NCI-H1417 (cell line): ENCODE results near the gene CTIF.

Source experiments
- DNase-seq, 3 experiments: peaks; one replicate each; lab custom pipeline; 2025; lab: John Stamatoyannopoulos, UW

The CTIF gene

DNA sequence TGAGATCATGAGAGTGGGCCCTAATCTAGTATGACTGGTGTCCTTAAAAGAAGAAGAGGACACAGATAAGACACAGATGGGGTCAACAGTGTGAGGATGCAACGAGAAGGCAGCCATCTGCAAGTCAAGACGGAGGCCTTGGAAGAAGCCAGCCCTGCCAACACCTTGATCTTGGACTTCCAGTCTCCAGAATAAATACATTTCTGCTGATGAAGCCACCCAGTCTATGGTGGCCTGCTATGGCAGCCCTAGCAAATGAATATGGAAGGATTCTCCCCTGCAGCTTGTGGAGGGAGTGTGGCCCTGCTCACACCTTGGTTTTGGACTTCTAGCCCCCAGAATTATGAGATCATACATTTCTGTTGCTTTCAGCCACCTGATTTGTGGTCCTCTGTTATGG is 12.3 kb downstream of the CTIF start:
- DNase-seq, result no peak

DNA sequence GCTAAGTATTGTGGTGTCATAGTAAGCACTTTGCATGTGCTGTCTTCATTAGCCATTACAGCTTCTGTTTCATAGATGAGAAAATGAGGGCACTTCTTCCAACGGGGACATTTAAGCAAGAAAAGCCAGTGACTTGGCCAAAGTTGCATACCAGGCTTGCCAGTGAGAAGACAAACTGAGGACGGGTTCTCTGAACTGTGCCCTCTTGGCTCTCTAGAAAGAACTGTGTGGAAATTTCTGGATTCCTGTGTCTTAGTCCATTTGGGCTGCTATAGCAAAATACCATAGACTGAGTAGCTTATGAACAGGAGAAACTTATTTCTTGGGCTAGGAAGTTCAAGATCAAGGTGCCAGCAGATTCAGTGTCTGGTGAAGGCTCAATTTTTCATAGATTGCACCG is 13.3 kb downstream of the CTIF start:
- DNase-seq, result no peak

DNA sequence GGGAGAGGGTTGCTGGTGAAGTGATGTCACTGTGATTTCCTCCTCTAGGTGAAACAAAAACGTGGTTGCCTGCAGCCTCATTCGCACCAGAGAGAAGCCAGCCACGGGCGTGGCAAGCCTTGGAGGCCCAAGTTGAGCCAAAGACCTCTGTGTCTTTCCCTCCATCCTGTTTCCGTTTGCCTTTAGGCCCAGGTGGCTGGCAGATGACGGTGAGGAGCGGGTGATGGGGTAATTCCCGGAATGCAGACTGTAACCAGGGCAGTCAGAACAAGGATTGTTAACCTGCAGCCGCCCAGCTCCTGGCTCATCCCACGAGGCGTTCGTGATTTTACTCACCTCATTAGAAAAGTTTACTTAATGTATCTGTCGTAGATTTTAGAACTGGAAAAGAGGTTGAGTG is 14.4 kb downstream of the CTIF start:
- DNase-seq, result no peak

DNA sequence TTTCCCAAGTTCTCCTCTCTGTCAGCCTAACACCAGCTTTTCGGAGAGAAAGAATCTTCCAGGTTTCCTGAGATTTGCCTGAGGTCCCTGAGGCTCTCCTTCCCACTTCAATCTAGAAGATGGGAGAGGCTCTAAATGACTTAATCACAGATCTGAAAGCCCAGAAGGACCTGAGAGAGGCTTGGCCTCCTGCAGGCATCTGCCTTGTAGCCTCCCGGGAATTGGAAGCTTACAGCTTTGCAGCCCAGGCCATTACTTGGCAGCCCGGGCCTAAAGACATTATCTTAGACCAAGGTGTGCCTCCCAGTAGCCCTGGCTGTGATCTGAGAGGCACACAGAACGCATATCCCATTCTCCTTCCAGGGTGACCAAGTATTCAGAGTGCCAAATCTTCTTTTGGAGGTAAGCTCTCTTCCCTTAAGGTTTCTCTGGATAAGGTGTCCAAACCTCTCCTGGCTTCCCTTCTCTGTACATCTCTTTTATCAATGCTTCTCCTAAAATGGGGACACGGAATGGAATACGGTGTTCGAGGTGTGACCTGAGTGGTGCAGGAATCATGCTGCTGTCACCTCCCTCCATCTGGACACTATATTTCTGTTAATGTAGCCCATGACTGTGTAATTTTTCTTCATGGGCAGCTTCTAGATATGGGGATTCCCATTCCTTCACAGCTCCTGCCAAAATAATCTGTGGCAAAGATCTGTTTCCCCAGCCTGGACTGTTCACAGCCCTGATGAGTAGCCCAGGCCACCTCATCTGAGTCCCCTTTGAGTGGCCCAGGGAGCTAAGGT is 16.0 kb downstream of the CTIF start:
- no peak for DNase-seq

DNA sequence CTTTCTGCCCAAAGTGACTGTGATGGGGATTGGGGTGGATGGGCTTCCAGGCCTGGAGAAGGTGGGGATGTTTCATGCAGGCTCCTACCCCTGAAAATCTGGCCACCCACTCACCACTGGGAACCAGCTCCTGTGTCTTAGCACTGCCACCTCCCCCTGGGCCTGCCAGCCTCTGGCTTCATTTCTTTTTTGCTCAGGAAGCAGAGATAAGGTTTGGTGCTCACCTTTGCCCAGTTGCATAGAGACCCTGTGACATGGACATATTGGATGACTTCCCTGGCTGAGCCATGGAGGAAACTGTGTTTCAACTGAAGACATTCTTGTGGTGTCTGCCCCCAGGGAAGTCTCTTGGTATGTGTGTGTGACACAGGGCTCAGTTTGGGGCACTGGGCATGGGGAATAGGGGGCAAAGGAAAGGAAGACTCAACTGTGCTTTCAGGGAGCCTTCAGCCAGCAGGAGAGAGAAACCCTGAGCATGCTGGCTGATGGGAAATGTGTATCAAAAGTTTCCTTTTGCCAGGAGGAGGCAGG is 16.7 kb downstream of the CTIF start:
- no peak for DNase-seq

DNA sequence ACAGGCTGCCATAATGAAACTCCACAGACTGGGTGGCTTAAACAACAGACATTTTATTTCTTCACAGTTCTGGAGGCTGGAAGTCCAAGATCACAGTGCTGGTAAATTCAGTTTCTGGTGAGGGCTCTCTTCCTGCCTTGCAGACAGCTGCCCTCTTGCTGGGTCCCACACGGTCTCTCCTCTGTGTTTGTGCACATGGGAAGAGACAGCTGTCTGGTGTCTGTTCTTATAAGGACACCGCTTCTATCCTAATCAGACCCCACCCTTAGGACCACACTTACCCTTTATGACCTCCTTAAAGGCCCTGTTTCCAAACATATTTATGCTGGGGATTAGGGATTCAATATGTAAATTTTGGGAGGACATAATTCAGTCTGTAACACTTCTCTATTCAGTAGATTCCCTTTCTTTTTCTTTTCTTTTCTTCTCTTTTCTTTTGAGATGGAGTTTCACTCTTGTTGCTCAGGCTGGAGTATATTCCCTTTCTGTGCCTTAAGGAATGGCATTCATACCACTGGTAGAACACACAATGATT is 18.9 kb downstream of the CTIF start:
- DNase-seq, result no peak

DNA sequence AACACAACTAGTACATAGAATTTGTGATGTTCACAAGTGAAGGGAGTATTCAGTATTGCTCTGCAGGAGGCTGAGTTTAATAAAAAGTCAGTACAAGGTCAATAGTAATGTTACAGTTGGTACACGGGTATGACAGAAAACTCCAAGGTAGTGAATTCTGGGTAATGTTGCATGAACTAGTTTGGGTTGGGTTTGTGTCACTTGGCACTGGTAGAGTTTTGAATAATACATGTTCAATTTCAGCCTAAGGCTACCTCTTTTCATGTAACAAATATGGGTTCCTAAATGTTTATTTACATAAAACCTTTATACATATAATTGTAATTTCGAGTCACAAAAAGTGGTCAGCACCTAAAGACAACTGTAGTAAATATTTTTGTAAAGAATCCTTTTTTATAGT is 19.4 kb downstream of the CTIF start:
- no peak for DNase-seq

DNA sequence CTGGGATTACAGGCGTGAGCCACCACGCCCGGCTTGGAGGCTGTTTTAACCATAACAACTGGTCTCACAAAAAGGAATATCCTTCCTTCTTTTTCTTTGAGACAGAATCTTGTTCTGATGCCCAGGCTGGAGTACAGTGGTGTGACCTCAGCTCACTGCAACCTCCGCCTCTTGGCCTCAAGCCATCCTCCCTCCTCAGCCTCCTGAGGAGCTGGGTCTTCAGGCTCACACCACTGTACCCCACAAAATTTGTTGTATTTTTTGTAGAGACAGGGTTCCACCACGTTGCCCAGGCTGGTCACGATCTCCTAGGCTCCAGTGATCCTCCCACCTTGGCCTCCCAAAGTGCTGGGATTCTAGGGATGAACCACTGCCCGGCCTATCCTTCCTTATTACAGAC is 21.7 kb downstream of the CTIF start:
- no peak for DNase-seq

DNA sequence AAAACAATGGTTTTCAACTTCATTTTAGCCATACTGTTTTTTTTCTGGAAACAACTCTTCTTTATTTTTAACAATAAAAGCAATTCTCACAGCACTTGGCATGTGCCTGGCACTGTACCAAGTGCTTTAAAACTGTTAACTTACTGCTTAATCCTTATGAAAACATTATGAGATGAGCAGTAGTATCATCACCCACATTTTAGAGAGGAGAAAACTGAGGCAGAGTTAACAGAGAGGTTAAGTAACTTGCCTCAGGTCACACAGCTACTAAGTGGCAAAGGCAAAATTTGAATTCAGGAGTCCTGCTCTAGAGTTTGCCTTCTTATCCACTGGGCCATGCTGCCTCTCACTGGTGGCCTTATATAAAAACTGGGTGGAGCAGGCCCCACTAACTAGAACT is 23.2 kb downstream of the CTIF start:
- DNase-seq, result no peak

DNA sequence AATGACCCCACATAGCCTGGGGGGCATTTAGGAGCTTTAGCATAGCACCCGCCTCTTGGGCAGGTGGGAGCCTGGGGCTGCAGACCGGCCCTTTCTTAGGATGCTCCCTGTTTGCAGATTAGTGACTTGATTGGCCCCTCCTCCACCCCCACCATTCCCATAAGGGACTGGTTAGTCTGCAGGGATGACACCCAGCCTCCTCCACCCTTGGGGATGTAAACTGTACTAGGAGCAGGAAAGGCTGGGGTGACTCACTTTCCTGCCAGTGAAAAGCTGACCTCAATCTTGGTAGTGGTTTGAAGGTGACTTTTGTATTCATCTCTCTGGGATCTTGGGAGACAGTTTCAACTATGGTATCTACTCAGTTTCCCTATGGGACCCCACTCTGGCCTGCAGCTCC is 24.2 kb downstream of the CTIF start:
- no peak for DNase-seq

DNA sequence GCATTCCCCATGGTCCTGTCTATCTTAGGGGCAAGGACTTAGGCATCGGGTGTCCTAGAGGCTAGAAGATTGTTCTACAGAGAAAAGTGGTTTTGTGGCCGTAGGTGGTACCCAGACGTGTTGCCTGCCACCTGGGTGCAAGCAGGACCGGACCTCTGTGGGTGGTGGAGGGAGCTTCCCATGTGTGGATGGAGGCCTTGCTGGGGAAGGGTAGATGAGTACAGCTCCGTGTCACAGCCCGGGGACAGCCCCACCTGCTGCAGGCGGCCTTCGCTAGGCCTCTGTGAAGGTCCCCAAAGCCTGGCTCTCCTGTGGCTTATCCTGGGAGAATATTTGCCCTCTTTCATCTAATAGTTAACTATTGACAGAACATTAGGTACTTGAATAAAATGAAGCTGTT is 25.3 kb downstream of the CTIF start:
- DNase-seq, result no peak

DNA sequence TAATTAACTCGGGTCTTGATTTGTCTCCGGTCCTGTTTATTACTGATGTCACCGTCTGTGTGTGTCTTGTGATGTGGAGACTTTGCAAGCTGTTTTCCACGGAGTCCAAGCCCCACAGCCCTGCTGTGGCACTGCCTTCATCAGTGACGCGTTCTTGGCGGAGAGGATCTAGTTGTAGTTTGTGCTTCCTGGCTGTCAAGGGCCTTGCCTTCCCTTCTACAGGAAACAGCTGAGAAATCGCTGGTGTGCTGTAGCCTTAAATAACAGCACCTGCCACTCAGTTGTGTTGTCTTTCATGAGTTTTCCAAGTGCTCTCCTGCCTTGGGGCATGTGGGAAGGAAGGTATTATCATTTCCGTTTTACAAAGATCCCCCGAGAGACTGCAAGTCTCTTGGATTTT is 26.3 kb downstream of the CTIF start:
- DNase-seq, result peak in 2 of 3 experiments; percentile 15 to 44

DNA sequence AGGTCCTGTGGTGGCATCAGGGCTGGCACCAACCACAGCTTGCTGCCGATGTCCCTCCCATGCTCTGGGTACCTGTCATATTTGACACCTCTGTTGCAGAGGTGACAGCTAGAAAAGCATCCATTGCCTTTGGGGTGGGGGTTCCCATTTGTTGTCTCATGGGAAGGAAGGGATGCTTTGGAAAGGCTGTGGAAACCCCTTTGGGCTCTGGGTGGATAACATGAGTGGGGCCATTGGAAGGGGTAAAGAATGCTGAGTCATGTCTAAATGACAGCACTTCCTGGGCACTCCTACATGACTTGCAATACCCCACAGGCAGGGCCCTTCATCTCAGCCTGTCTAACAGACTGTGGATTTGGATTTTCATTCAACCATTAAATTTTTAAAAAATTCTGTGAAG is 27.8 kb downstream of the CTIF start:
- no peak for DNase-seq

DNA sequence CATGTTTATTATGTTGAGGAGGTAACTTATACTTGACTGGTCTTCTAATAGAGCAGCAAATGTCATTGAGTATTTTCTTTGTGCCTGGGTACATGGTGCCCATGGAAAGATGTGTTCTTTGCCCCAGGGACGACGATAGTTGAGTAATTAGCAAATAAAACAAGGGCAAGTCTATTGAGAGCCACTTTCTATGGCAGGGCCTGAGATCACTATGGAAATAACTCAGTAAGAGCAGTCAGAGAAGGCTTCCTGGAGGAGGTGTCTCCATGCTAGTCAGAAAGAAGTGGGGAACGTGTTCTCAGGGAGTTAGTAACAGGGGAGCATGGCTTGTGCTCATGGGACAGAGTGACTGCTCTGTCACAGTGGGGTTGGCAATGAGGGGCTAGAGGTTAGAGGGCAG is 28.6 kb downstream of the CTIF start:
- DNase-seq, result no peak

DNA sequence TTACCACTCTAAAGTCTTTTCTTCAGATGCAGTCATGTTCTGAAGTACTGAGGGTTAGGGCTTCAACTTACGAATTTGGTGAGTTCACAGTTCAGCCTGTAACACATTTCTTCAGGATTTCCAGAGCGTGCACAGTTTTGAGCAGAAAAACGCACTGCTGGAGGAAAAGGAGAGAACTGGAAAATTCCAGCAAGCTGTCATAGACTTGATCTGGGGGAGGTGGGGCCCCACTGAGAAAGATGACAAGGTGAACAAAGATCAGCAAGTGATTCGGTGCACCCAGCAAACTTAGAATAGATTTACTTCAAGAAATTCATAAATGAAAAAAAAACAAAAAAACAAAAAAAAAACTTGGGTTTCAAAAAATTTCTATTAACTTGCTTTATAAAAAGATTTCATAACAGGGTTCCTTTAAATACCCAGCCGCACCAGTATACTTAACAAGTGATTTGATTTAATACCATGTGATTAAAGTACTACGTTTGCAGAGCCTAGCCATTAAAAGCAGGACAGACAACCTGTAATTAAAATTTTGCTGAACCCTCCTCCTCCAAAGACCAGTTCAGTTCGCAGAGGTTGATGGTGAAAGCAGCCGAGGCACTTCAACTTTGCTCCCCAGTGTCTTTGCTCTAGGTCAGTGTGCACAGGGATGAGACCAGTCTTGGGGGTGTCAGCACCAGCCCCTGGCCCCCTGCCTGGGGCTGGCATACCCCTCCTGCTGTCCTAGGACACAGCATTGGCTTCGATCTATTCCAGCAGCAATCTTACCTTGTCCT is 30.5 kb downstream of the CTIF start:
- peak in 2 of 3 experiments; percentile 87 to 93 for DNase-seq

DNA sequence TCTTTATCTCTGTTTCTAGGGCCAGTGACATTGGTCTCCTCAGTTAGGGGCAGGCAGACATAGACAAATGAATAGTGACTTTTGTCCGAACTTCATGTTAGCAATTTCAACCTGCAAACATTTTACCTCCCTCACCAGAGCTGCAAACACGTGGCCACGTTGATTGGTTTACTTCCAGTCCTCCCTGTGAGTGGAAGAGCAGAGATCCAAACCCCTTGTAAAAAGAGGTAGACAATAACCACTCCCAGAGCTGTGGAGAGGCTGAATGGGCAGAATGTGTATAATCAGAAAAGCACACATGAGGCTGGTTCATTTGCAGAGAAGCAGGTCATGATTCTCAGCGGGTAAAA is 31.1 kb downstream of the CTIF start:
- peak in 2 of 3 experiments; percentile 84 to 92 for DNase-seq

DNA sequence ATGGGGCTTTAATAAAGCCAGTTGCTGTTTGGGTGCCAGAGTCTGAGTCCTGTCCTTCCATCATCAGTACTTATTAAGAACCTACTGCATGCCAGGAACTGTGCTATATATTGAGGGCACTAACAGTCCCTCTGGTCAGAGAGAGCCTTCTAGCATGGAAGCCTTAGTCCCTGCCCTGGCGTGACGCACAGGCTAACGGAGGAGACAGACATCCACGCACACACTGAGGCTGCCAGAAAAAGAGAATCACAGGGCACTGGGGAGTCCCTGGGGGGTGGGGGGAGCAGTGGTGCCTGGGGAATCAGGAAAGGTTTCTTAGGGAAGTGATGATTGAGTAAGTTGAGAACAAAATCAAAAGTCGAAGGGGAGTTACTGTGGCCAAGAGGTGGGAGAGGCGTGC is 31.5 kb downstream of the CTIF start:
- DNase-seq, result no peak

DNA sequence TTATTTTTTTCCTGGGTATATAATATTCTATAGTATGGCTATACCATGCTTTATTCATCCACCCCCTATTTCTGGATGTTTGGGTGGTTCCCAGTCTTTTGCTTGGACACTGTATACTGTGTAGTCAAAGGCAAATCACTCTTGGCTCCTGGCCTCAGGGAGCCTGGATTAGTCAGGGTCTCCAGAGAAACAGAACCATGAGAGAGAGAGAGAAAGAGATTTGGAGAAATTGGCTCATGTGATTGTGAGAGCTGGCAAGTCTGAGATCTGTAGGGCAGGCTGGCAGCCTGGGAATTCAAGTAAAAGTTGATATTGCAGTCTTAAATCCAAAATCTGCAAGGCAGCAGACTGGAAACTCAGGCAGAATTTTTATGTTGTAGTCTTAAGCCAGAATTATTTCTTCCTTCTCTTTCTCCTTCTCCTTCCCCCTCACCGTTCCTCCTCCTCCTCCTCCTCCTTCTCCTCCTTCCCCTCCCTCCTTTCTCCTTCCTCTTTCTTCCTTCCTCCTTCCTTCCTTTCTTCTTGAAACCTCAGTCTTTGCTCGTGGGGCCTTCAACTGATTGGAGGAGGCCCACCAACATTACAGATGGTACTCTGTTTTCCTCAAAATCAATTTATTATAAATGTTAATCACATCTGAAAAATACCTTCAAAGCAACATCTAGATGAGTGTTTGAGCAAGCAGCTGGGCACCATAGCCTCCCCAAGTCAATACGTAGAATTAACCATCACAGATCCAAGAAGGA is 33.0 kb downstream of the CTIF start:
- DNase-seq, result no peak

DNA sequence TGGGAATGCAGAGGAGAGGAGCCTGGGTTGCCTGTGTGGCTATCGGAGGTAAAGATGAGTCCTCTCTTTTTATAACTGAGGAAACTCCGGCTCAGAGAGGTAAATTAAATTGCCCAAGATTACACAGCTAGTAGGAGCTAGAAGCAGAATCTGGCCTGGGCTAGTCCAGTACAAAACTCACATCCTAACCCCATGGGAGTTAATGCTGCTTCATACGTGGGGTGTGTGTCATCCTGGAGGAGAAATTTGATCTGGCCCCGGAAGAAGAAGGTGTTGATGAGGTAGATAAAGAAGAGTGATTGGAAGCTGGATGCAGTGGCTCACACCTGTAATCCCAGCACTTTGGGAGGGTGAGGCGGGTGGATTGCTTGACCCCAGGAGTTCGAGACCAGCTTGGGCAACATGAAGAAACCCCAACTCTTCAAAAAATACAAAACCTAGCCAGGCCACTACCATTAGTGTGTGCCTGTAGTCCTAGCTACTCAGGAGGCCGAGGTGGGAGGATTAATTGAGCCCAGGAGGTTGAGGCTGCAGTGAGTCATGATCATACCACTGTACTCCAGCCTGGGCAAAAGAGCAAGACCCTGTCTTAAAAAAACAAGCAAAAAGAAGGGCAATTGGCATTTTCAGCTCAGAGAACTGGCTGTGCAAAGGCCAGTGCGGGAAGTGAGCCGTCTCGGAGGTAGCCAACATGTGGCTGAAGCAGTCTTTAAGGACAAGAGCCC is 33.7 kb downstream of the CTIF start:
- no peak for DNase-seq

DNA sequence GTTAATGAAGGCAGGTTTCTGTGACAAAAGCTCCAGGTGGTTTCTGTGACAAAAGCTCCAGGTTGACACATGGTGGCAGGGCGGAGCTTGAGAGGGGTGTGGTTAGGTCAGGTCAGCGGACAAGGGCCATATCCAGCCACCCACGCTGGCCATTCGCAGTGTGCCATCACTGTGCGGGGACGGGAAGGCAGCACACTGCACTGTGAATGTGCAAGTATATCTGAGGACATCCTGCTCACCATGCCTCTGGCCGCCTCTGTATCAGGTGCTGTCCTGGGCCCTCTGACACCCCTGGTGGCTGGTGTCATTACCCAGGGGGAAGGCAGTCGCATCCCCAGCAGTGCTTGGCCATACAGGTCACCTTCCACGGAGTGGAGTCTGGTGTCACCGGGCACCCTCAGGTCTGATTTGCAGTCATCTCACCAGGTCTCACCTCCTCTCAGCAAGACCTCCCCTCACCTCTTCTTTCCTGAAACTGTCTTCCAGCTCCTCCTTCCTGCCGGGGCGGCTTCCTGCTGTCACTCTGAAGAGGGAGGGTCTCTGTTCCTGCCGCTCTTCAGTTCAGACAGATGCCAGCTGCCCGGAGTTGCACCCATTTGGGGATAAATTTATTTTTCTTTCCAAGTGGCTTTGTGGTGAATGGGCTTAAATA is 34.9 kb downstream of the CTIF start:
- DNase-seq, result peak in 1 of 3 experiments; percentile 43

DNA sequence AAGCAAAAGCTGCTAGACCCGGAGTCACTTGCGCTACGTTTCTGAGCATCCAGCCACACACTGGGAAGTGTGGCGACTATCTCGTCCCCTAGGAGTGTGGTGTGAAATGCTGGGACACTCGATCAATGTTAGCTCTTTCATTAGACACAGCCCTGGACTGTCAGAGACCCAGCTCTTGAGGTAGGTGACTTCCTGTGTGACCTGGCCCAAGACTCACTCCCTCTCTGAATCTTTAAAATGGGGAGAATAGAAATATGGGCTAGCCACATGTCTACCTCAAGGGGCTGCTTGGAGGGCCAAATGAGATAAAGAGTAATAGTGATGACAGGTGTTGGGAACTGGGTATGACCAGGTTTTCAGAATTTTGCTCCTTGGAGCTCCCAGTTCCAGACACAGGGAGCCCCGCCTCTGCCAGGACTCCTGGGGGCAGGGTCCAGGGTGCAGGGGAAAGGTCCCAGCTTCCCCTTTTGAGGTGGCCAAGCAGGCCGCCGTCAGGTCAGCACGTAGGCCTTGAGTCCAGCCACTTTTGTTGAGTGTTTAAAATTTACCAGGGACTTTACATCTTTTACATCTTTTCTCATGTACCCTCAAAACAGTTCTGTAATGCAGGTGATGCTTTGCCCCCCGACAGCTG is 36.0 kb downstream of the CTIF start:
- DNase-seq, result no peak
